ENCODE measurements around the gene TAC3. TPM values are rescaled to one million over a fixed set of nuclear protein-coding genes. Genes with fewer than 3 reads are reported as not detected.
A peak's percentile ranks its signal among the peaks of the same experiment; 100 is the strongest.
"Not testable (repeated sequence)": the region's sequence is repeated elsewhere in the genome, so short reads cannot be mapped to it uniquely, and the experiment has no call there.

TAC3 gene
- total RNA-seq, 1 experiment from 2014 or later = not detected

GRCh38 chr12:56988207-56988739, 28.1 kb downstream of the TAC3 start:
- DNase-seq (ENCODE audit: extremely low read depth, low read depth) = no peak

DNA sequence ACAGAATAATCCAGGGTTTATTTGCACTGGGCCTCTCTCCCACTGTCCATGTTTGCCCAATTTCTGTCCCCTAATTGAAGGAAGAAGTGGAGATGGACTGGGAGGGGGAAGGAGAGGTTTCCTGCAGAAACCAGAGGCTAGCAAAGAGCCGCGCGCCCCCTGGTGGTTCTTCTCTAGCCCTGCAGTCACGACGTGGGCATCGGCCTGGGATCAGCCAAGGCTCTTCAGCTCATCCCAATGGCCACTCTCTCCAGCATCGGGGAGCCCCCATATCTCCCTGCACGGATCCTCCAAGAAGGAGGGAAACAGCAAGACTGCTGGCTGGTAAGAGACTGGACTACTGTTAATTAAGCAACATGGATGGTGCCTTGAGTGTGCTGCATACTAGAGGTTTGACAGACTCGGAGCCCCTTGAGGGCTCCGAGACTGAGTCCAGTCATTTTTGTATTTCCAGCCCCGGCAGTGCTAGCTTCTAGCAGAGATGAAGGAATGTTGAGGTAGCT, 28.7 kb downstream of the TAC3 start:
- peak; percentile 75 for DNase-seq (ENCODE audit: extremely low read depth, low read depth)

DNA sequence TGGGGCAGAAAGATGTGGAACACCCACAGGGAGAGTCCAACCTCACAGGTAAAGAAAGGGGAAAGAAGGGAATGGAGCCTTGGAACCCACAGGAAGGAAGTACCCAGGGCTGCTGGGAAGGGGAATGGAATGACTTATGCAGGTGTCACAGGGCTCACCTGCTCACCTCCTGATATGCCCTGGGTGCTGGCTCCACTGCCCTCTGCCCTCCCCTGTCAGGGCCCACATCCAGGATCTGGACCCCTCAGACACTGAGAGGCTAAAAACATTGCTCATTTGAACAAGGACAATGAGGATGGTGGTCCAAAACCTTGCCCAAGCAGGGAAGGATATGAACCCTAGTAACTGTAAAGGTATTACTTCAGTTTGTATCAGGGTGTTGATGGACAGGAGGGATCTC, 29.3 kb downstream of the TAC3 start:
- DNase-seq (ENCODE audit: extremely low read depth, low read depth) = no peak

DNA sequence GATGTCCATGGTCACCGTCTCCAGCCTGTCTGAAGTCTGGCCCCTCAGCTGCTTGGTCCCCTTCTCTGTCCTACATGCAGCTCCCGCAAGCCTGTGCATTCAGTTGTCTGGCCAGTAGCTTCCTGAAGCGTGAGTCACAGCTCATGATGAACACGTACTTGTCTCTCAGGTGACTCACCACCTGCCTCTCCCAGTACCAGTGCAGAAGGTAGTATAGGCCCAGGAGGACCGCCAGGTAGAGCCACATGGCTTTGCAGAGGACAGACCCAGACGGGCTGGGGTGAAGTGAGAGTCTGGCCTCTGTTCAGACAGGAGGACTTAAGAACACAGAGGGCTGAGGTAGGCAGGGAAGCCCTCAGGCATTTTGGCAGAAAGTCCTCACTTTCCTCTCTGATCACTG, 30.6 kb downstream of the TAC3 start:
- not testable (repeated sequence) for DNase-seq (ENCODE audit: extremely low read depth, low read depth)

GRCh38 chr12:56983386-56983785, 32.9 kb downstream of the TAC3 start:
- DNase-seq (ENCODE audit: extremely low read depth, low read depth) = no peak

- not testable (repeated sequence) for DNase-seq (ENCODE audit: extremely low read depth, low read depth)
These were observed 33.6 kb downstream of the TAC3 start for GRCh38 chr12:56982578-56983236.

DNA sequence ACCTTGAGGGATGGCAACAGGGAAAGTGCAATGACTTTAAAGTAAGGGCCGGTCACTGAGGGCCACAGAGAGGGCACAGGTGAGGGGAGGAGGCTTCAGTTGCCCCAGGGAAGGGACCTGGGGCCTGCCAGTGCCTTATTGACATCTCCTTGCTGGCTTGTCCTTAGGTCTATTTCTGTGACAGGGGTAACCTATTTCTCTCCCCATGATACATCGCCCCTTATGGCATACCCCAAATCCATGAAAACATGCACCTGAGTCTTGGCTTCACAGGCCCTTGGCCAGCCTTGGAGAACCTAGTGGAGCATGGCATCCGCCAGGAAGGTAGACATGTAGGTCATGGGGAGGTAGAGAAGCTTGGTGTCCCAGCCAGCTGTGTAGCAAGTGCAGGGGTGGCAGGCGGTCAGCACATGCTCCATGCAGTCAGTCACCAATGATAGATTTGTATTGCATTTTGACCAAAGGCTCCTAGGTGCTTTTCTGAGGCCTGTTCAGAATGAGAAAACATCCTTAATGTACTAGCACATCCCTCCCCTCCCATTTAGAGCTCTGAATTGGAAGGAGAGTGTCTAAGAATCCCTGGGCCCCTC, 35.3 kb downstream of the TAC3 start:
- no peak for DNase-seq (ENCODE audit: extremely low read depth, low read depth)

GRCh38 chr12:56980268-56980667, 36.1 kb downstream of the TAC3 start:
- no peak for DNase-seq (ENCODE audit: extremely low read depth, low read depth)

- DNase-seq (ENCODE audit: extremely low read depth, low read depth) = no peak
These were observed 36.7 kb downstream of the TAC3 start for GRCh38 chr12:56979628-56980027.

- DNase-seq (ENCODE audit: extremely low read depth, low read depth) = no peak
These were observed 37.8 kb downstream of the TAC3 start for GRCh38 chr12:56978397-56979138.

DNA sequence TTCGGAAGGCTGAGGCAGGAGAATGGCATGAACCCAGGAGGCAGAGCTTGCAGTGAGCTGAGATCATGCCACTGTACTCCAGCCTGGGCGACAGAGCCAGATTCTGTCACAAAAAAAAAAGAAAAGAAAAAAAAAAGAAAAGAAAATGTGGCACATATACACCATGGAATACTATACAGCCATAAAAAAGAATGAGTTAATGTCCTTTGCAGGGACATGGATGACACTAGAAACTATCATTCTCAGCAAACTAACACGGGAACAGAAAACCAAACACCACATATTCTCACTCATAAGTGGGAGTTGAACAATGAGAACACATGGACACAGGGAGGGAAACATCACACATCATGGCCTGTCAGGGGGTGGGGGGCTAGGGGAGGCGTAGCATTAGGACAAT, 39.0 kb downstream of the TAC3 start:
- DNase-seq (ENCODE audit: extremely low read depth, low read depth) = not testable (repeated sequence)

DNA sequence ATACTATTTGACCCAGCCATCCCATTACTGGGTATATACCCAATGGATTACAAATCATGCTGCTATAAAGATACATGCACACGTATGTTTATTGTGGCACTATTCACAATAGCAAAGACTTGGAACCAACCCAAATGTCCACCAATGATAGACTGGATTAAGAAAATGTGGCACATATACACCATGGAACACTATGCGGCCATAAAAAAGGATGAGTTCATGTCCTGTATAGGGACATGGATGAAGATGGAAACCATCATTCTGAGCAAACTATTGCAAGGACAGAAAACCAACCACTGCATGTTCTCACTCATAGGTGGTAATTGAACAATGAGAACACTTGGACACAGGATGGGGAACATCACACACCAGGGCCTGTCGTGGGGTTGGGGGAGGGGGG, 42.1 kb downstream of the TAC3 start:
- not testable (repeated sequence) for DNase-seq (ENCODE audit: extremely low read depth, low read depth)

- DNase-seq (ENCODE audit: extremely low read depth, low read depth) = not testable (repeated sequence)
These were observed 47.4 kb downstream of the TAC3 start for GRCh38 chr12:56968910-56969309.

- peak; percentile 35 for DNase-seq (ENCODE audit: extremely low read depth, low read depth)
These were observed 50.2 kb downstream of the TAC3 start for GRCh38 chr12:56965997-56966642.

DNA sequence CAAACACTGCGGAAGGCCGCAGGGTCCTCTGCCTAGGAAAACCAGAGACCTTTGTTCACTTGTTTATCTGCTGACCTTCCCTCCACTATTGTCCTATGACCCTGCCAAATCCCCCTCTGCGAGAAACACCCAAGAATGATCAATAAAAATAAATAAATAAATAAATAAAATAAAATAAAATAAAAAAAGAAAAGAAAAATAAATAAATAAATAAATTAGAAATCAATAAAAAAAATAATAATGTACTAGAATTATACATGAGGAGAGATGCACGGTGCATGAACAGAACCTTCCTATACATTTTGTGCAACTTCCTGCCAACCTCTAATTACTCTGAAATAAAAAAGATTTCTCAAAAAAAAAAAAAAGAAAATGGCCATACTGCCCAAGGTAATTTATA, 51.2 kb downstream of the TAC3 start:
- DNase-seq (ENCODE audit: extremely low read depth, low read depth) = not testable (repeated sequence)

DNA sequence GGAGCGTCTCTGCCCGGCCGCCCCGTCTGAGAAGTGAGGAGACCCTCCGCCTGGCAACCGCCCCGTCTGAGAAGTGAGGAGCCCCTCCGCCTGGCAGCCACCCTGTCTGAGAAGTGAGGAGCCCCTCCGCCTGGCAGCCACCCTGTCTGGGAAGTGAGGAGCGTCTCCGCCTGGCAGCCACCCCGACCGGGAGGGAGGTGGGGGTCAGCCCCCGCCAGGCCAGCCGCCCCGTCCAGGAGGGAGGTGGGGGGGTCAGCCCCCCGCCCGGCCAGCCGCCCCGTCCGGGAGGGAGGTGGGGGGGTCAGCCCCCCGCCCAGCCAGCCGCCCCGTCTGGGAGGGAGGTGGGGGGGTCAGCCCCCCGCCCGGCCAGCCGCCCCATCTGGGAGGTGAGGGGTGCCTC, 52.8 kb downstream of the TAC3 start:
- not testable (repeated sequence) for DNase-seq (ENCODE audit: extremely low read depth, low read depth)

DNA sequence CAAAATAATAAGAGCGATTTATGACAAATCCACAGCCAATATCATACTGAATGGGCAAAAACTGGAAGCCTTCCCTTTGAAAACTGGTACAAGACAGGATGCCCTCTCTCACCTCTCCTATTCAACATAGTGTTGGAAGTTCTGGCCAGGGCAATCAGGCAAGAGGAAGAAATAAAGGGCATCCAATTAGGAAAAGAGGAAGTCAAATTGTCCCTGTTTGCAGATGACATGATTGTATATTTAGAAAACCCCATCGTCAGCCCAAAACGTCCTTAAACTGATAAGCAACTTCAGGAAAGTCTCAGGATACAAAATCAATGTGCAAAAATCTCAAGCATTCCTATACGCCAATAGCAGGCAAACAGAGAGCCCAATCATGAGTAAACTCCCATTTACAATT, 54.1 kb downstream of the TAC3 start:
- not testable (repeated sequence) for DNase-seq (ENCODE audit: extremely low read depth, low read depth)
